WTC11 (cell line): Measurements from ENCODE around the gene CDCP1. TPM values are rescaled to one million over a fixed set of nuclear protein-coding genes. Genes with fewer than 3 reads are reported as not detected.

Experiments
- ATAC-seq: fragments of 200-7000 bp; cut with Tn5 transposase; 2 replicates; pipeline ENCODE4 v1.10.0; 2021; ENCODE audit warnings: mild to moderate bottlenecking, moderate library complexity
- CTCF ChIA-PET: fragments of 300-600 bp; sonication (Branson Sonifier 250); formaldehyde crosslinking; loops from one replicate; lab custom pipeline; 2021; ENCODE audit warnings: antibody characterized with exemption; lab: Charles Lee
- POLR2A ChIA-PET: fragments of 350-600 bp; sonication (Branson Sonifier 250); formaldehyde crosslinking; loops from one replicate; lab custom pipeline; 2021; ENCODE audit warnings: antibody characterized with exemption; lab: Charles Lee
- DNase-seq: peaks from one replicate; pipeline ENCODE4 v3.0.0; 2021; ENCODE audit warnings: low spot score
- H3K27ac Mint-ChIP-seq: 2 replicates; pipeline ENCODE4 v1.8.0; 2021; ENCODE audit warnings: mixed read lengths
- H3K27me3 Mint-ChIP-seq: 2 replicates; pipeline ENCODE4 v1.8.0; 2021; ENCODE audit warnings: low read depth, mild to moderate bottlenecking, moderate library complexity, mixed read lengths
- H3K36me3 Mint-ChIP-seq: 2 replicates; pipeline ENCODE4 v1.8.0; 2021; ENCODE audit warnings: mixed read lengths
- H3K4me1 Mint-ChIP-seq: 2 replicates; pipeline ENCODE4 v1.8.0; 2022; ENCODE audit warnings: mixed read lengths
- H3K4me3 Mint-ChIP-seq: 2 replicates; pipeline ENCODE4 v1.8.0; 2021; ENCODE audit warnings: mild to moderate bottlenecking, moderate library complexity, mixed read lengths
- H3K9me3 Mint-ChIP-seq: 2 replicates; pipeline ENCODE4 v1.8.0; 2021; ENCODE audit warnings: mixed read lengths
- ETV6 ChIP-seq: sonication (generic); formaldehyde crosslinking; IDR thresholded peaks from 2 replicates; pipeline ENCODE4 v1.8.1; 2022; ENCODE audit warnings: mild to moderate bottlenecking, missing genetic modification reagents
- GRHL2 ChIP-seq: fragments of 250-450 bp; sonication (Bioruptor Pico); IDR thresholded peaks from 2 replicates; pipeline ENCODE4 v1.8.0; 2022; ENCODE audit warnings: mild to moderate bottlenecking, moderate library complexity; ENCODE audit not compliant: insufficient replicate concordance, severe bottlenecking
- MYBL2 ChIP-seq: sonication (generic); formaldehyde crosslinking; IDR thresholded peaks from 2 replicates; pipeline ENCODE4 v1.8.1; 2023; ENCODE audit warnings: mild to moderate bottlenecking, moderate library complexity, missing genetic modification reagents
- TCF7 ChIP-seq: sonication (generic); formaldehyde crosslinking; IDR thresholded peaks from 2 replicates; pipeline ENCODE4 v1.8.0; 2022; ENCODE audit warnings: mild to moderate bottlenecking, low read depth, missing genetic modification reagents, moderate library complexity
- ZNF671 ChIP-seq: fragments of 250-450 bp; sonication (Bioruptor Pico); IDR thresholded peaks from 2 replicates; pipeline ENCODE4 v1.8.0; 2021; ENCODE audit warnings: mild to moderate bottlenecking
- total RNA-seq: library from RNA; stranded (reverse); gene quantifications from 3 replicates; pipeline ENCODE4 v1.2.3, GENCODE V29; 2021
- TF ChIP-seq, protein P1 (sequence below): sonication (generic); formaldehyde crosslinking; conservative IDR thresholded peaks from 2 replicates; pipeline ENCODE4 v1.8.1; 2023; ENCODE audit warnings: mild to moderate bottlenecking, low read depth, missing genetic modification reagents, moderate library complexity
- TF ChIP-seq, protein P2 (sequence below): sonication (generic); formaldehyde crosslinking; IDR thresholded peaks from 2 replicates; pipeline ENCODE4 v1.8.0; 2022; ENCODE audit warnings: mild to moderate bottlenecking, missing genetic modification reagents
- TF ChIP-seq, protein P3 (sequence below): fragments of 200-600 bp; IDR thresholded peaks from 2 replicates; pipeline ENCODE4 v1.8.0; 2022; ENCODE audit warnings: antibody characterized with exemption
- TF ChIP-seq, protein P4 (sequence below): sonication (generic); formaldehyde crosslinking; IDR thresholded peaks from 2 replicates; pipeline ENCODE4 v1.8.1; 2023; ENCODE audit warnings: mild to moderate bottlenecking, missing genetic modification reagents, borderline replicate concordance
- TF ChIP-seq, protein P5 (sequence below): fragments of 250-450 bp; sonication (Bioruptor Pico); IDR thresholded peaks from 2 replicates; pipeline ENCODE4 v1.8.0; 2021; ENCODE audit warnings: mild to moderate bottlenecking

The CDCP1 gene
- total RNA-seq, 1 experiment from 2014 or later = 14.6 TPM

DNA sequence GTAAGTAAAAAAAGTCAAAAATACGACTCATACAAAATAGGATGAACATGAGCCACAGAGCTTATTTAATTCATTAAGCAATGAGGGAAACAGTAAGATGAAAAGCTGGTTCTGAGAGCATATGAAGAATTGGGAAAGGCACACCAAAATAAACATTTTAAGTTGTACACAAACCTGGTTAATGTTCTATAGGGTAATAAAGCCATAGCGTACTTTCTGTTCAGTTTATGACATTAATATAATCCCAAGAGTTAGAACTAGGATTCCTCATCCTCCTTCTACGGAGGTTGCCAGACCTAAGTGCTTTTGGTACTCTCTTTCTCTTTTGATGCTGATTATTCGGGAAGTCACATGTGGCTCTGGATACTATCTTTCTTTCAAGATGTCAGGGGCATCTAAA is 78.7 kb downstream of the CDCP1 start:
- ATAC-seq = no peak

More for the DNA sequence above, 78.7 kb downstream of the CDCP1 start:
- DNase-seq = no peak
- no peaks in the 10 kb centered on the region for H3K9me3 Mint-ChIP-seq
- H3K27ac Mint-ChIP-seq = no peak overlapping the region
- H3K27me3 Mint-ChIP-seq = peaks cover 20% of the 10 kb centered on the region
- POLR2A ChIA-PET = no interaction called here
- no peaks in the 10 kb centered on the region for H3K36me3 Mint-ChIP-seq
- CTCF ChIA-PET = interaction anchor here (1.4 kb wide), 1 partner anchor 144 kb away, joined by 3 read pairs; no protein-coding TSS in a partner anchor
- H3K4me3 Mint-ChIP-seq = no peak overlapping the region
- peaks cover 6% of the 10 kb centered on the region; the same call in 1 of the 2 replicates for H3K4me1 Mint-ChIP-seq
- TF ChIP-seq, protein P1, sequence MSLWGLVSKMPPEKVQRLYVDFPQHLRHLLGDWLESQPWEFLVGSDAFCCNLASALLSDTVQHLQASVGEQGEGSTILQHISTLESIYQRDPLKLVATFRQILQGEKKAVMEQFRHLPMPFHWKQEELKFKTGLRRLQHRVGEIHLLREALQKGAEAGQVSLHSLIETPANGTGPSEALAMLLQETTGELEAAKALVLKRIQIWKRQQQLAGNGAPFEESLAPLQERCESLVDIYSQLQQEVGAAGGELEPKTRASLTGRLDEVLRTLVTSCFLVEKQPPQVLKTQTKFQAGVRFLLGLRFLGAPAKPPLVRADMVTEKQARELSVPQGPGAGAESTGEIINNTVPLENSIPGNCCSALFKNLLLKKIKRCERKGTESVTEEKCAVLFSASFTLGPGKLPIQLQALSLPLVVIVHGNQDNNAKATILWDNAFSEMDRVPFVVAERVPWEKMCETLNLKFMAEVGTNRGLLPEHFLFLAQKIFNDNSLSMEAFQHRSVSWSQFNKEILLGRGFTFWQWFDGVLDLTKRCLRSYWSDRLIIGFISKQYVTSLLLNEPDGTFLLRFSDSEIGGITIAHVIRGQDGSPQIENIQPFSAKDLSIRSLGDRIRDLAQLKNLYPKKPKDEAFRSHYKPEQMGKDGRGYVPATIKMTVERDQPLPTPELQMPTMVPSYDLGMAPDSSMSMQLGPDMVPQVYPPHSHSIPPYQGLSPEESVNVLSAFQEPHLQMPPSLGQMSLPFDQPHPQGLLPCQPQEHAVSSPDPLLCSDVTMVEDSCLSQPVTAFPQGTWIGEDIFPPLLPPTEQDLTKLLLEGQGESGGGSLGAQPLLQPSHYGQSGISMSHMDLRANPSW (CRISPR knock-in tag) = no peak
- TF ChIP-seq GRHL2 (CRISPR knock-in tag) (no peak), ZNF671 (CRISPR knock-in tag) (no peak), MYBL2 (CRISPR knock-in tag) (no peak), TCF7 (CRISPR knock-in tag) (no peak), ETV6 (CRISPR knock-in tag) (no peak)
- TF ChIP-seq, protein P2, sequence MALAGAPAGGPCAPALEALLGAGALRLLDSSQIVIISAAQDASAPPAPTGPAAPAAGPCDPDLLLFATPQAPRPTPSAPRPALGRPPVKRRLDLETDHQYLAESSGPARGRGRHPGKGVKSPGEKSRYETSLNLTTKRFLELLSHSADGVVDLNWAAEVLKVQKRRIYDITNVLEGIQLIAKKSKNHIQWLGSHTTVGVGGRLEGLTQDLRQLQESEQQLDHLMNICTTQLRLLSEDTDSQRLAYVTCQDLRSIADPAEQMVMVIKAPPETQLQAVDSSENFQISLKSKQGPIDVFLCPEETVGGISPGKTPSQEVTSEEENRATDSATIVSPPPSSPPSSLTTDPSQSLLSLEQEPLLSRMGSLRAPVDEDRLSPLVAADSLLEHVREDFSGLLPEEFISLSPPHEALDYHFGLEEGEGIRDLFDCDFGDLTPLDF (CRISPR knock-in tag) = no peak
- TF ChIP-seq, protein P3, sequence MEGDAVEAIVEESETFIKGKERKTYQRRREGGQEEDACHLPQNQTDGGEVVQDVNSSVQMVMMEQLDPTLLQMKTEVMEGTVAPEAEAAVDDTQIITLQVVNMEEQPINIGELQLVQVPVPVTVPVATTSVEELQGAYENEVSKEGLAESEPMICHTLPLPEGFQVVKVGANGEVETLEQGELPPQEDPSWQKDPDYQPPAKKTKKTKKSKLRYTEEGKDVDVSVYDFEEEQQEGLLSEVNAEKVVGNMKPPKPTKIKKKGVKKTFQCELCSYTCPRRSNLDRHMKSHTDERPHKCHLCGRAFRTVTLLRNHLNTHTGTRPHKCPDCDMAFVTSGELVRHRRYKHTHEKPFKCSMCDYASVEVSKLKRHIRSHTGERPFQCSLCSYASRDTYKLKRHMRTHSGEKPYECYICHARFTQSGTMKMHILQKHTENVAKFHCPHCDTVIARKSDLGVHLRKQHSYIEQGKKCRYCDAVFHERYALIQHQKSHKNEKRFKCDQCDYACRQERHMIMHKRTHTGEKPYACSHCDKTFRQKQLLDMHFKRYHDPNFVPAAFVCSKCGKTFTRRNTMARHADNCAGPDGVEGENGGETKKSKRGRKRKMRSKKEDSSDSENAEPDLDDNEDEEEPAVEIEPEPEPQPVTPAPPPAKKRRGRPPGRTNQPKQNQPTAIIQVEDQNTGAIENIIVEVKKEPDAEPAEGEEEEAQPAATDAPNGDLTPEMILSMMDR = no peak
- TF ChIP-seq, protein P4, sequence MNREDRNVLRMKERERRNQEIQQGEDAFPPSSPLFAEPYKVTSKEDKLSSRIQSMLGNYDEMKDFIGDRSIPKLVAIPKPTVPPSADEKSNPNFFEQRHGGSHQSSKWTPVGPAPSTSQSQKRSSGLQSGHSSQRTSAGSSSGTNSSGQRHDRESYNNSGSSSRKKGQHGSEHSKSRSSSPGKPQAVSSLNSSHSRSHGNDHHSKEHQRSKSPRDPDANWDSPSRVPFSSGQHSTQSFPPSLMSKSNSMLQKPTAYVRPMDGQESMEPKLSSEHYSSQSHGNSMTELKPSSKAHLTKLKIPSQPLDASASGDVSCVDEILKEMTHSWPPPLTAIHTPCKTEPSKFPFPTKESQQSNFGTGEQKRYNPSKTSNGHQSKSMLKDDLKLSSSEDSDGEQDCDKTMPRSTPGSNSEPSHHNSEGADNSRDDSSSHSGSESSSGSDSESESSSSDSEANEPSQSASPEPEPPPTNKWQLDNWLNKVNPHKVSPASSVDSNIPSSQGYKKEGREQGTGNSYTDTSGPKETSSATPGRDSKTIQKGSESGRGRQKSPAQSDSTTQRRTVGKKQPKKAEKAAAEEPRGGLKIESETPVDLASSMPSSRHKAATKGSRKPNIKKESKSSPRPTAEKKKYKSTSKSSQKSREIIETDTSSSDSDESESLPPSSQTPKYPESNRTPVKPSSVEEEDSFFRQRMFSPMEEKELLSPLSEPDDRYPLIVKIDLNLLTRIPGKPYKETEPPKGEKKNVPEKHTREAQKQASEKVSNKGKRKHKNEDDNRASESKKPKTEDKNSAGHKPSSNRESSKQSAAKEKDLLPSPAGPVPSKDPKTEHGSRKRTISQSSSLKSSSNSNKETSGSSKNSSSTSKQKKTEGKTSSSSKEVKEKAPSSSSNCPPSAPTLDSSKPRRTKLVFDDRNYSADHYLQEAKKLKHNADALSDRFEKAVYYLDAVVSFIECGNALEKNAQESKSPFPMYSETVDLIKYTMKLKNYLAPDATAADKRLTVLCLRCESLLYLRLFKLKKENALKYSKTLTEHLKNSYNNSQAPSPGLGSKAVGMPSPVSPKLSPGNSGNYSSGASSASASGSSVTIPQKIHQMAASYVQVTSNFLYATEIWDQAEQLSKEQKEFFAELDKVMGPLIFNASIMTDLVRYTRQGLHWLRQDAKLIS (CRISPR knock-in tag) = no peak
- TF ChIP-seq, protein P5, sequence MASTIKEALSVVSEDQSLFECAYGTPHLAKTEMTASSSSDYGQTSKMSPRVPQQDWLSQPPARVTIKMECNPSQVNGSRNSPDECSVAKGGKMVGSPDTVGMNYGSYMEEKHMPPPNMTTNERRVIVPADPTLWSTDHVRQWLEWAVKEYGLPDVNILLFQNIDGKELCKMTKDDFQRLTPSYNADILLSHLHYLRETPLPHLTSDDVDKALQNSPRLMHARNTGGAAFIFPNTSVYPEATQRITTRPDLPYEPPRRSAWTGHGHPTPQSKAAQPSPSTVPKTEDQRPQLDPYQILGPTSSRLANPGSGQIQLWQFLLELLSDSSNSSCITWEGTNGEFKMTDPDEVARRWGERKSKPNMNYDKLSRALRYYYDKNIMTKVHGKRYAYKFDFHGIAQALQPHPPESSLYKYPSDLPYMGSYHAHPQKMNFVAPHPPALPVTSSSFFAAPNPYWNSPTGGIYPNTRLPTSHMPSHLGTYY (CRISPR knock-in tag) = no peak
